ENCODE measurements around the gene TRAPPC3L.

DNA sequence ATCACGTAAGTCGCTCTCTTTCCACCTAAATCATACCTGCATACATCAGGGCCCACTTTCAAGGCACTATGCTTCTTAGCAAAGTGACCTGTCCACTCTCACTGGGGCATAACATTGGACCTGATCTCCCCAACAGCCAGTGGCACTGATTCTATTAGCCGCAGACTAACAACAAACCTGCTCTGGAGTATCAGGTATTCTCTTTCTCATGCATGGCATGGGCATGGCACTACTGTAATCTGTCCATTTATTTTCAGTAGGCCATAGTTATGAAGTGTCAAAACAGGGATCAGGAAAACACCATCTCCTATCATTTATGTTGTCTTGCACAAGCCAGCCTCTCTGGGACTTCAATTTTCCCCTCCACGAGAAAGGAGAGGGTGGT, 16.5 kb upstream of the TRAPPC3L start:
- TF ChIP-seq ZNF274 (IDR thresholded peaks at IDR 0.05; ENCODE audit: low read depth, low read length) (no peak), YY1 (IDR thresholded peaks at IDR 0.05; ENCODE audit: insufficient read depth, insufficient read length) (no peak), SUZ12 (IDR thresholded peaks at IDR 0.05; ENCODE audit: extremely low read depth, insufficient read depth, insufficient read length) (no peak)

All from NT2/D1 (cell line).